Measurements from ENCODE around the gene FAM131C.

FAM131C gene

GRCh38 chr1:16070640-16071355 lies 2.7 kb downstream of the FAM131C start:
- Histone ChIP-seq H3K4me1 (ENCODE audit: control insufficient read depth, insufficient read depth, low read length, poor library complexity, severe bottlenecking) (peaks cover 20% of the 10 kb centered on the region), H3K27ac (ENCODE audit: insufficient read depth, low read length, poor library complexity, severe bottlenecking) (no peak overlapping the region), H3K27me3 (replicated peaks; ENCODE audit: control insufficient read depth, insufficient read depth, low read length, poor library complexity, severe bottlenecking) (peaks cover 3% of the 10 kb centered on the region), H3K36me3 (ENCODE audit: control insufficient read depth, insufficient read depth, low read length) (no peaks in the 10 kb centered on the region), H3K4me3 (ENCODE audit: insufficient read depth, low read depth, low read length, poor library complexity, severe bottlenecking) (no peak overlapping the region), H3K9me3 (ENCODE audit: control insufficient read depth, low read length) (no peaks in the 10 kb centered on the region)
- DNase-seq: no peak

- Histone ChIP-seq H3K4me3 (ENCODE audit: insufficient read depth, low read depth, low read length, poor library complexity, severe bottlenecking) (no peak overlapping the region), H3K27ac (ENCODE audit: insufficient read depth, low read length, poor library complexity, severe bottlenecking) (no peak overlapping the region), H3K9me3 (ENCODE audit: control insufficient read depth, low read length) (no peaks in the 10 kb centered on the region), H3K27me3 (replicated peaks; ENCODE audit: control insufficient read depth, insufficient read depth, low read length, poor library complexity, severe bottlenecking) (peaks cover 1% of the 10 kb centered on the region), H3K4me1 (ENCODE audit: control insufficient read depth, insufficient read depth, low read length, poor library complexity, severe bottlenecking) (peaks cover 22% of the 10 kb centered on the region), H3K36me3 (ENCODE audit: control insufficient read depth, insufficient read depth, low read length) (no peaks in the 10 kb centered on the region)
- no peak for DNase-seq
These were observed 4.8 kb downstream of the FAM131C start for GRCh38 chr1:16068356-16069270.

- no peak overlapping the region for H3K27ac ChIP-seq (ENCODE audit: insufficient read depth, low read length, poor library complexity, severe bottlenecking)
- H3K4me1 ChIP-seq (ENCODE audit: control insufficient read depth, insufficient read depth, low read length, poor library complexity, severe bottlenecking): peaks cover 19% of the 10 kb centered on the region
- H3K4me3 ChIP-seq (ENCODE audit: insufficient read depth, low read depth, low read length, poor library complexity, severe bottlenecking): no peak overlapping the region
- no peaks in the 10 kb centered on the region for H3K9me3 ChIP-seq (ENCODE audit: control insufficient read depth, low read length)
- no peaks in the 10 kb centered on the region for H3K36me3 ChIP-seq (ENCODE audit: control insufficient read depth, insufficient read depth, low read length)
- DNase-seq: no peak
- no peaks in the 10 kb centered on the region for H3K27me3 ChIP-seq (replicated peaks; ENCODE audit: control insufficient read depth, insufficient read depth, low read length, poor library complexity, severe bottlenecking)
These were observed 5.5 kb downstream of the FAM131C start for GRCh38 chr1:16067933-16068332.

GRCh38 chr1:16067127-16067768 lies 6.2 kb downstream of the FAM131C start:
- Histone ChIP-seq H3K36me3 (ENCODE audit: control insufficient read depth, insufficient read depth, low read length) (no peaks in the 10 kb centered on the region), H3K27me3 (replicated peaks; ENCODE audit: control insufficient read depth, insufficient read depth, low read length, poor library complexity, severe bottlenecking) (no peaks in the 10 kb centered on the region), H3K9me3 (ENCODE audit: control insufficient read depth, low read length) (no peaks in the 10 kb centered on the region), H3K27ac (ENCODE audit: insufficient read depth, low read length, poor library complexity, severe bottlenecking) (no peak overlapping the region), H3K4me1 (ENCODE audit: control insufficient read depth, insufficient read depth, low read length, poor library complexity, severe bottlenecking) (peaks cover 17% of the 10 kb centered on the region), H3K4me3 (ENCODE audit: insufficient read depth, low read depth, low read length, poor library complexity, severe bottlenecking) (no peak overlapping the region)
- no peak for DNase-seq

GRCh38 chr1:16066245-16066644 lies 7.2 kb downstream of the FAM131C start:
- no peak overlapping the region for H3K27ac ChIP-seq (ENCODE audit: insufficient read depth, low read length, poor library complexity, severe bottlenecking)
- no peaks in the 10 kb centered on the region for H3K36me3 ChIP-seq (ENCODE audit: control insufficient read depth, insufficient read depth, low read length)
- no peaks in the 10 kb centered on the region for H3K27me3 ChIP-seq (replicated peaks; ENCODE audit: control insufficient read depth, insufficient read depth, low read length, poor library complexity, severe bottlenecking)
- no peak for DNase-seq
- H3K4me3 ChIP-seq (ENCODE audit: insufficient read depth, low read depth, low read length, poor library complexity, severe bottlenecking): no peak overlapping the region
- H3K4me1 ChIP-seq (ENCODE audit: control insufficient read depth, insufficient read depth, low read length, poor library complexity, severe bottlenecking): peaks cover 17% of the 10 kb centered on the region
- no peaks in the 10 kb centered on the region for H3K9me3 ChIP-seq (ENCODE audit: control insufficient read depth, low read length)

- DNase-seq: no peak
- Histone ChIP-seq H3K36me3 (ENCODE audit: control insufficient read depth, insufficient read depth, low read length) (no peaks in the 10 kb centered on the region), H3K4me3 (ENCODE audit: insufficient read depth, low read depth, low read length, poor library complexity, severe bottlenecking) (no peak overlapping the region), H3K4me1 (ENCODE audit: control insufficient read depth, insufficient read depth, low read length, poor library complexity, severe bottlenecking) (peaks cover 11% of the 10 kb centered on the region), H3K27ac (ENCODE audit: insufficient read depth, low read length, poor library complexity, severe bottlenecking) (no peak overlapping the region), H3K27me3 (replicated peaks; ENCODE audit: control insufficient read depth, insufficient read depth, low read length, poor library complexity, severe bottlenecking) (no peaks in the 10 kb centered on the region), H3K9me3 (ENCODE audit: control insufficient read depth, low read length) (no peaks in the 10 kb centered on the region)
These were observed 8.2 kb downstream of the FAM131C start for GRCh38 chr1:16065269-16065576.

GRCh38 chr1:16064536-16065268 lies 8.7 kb downstream of the FAM131C start:
- Histone ChIP-seq H3K4me1 (ENCODE audit: control insufficient read depth, insufficient read depth, low read length, poor library complexity, severe bottlenecking) (peaks cover 7% of the 10 kb centered on the region), H3K27ac (ENCODE audit: insufficient read depth, low read length, poor library complexity, severe bottlenecking) (no peak overlapping the region), H3K27me3 (replicated peaks; ENCODE audit: control insufficient read depth, insufficient read depth, low read length, poor library complexity, severe bottlenecking) (no peaks in the 10 kb centered on the region), H3K9me3 (ENCODE audit: control insufficient read depth, low read length) (no peaks in the 10 kb centered on the region), H3K4me3 (ENCODE audit: insufficient read depth, low read depth, low read length, poor library complexity, severe bottlenecking) (no peak overlapping the region), H3K36me3 (ENCODE audit: control insufficient read depth, insufficient read depth, low read length) (no peaks in the 10 kb centered on the region)
- DNase-seq: no peak

GRCh38 chr1:16063921-16064320 lies 9.5 kb downstream of the FAM131C start:
- no peaks in the 10 kb centered on the region for H3K9me3 ChIP-seq (ENCODE audit: control insufficient read depth, low read length)
- no peak overlapping the region for H3K4me3 ChIP-seq (ENCODE audit: insufficient read depth, low read depth, low read length, poor library complexity, severe bottlenecking)
- no peaks in the 10 kb centered on the region for H3K27me3 ChIP-seq (replicated peaks; ENCODE audit: control insufficient read depth, insufficient read depth, low read length, poor library complexity, severe bottlenecking)
- H3K36me3 ChIP-seq (ENCODE audit: control insufficient read depth, insufficient read depth, low read length): no peaks in the 10 kb centered on the region
- no peak for DNase-seq
- peaks cover 7% of the 10 kb centered on the region for H3K4me1 ChIP-seq (ENCODE audit: control insufficient read depth, insufficient read depth, low read length, poor library complexity, severe bottlenecking)
- no peak overlapping the region for H3K27ac ChIP-seq (ENCODE audit: insufficient read depth, low read length, poor library complexity, severe bottlenecking)

GRCh38 chr1:16063226-16063829 lies 10.1 kb downstream of the FAM131C start:
- Histone ChIP-seq H3K4me3 (ENCODE audit: insufficient read depth, low read depth, low read length, poor library complexity, severe bottlenecking) (no peak overlapping the region), H3K9me3 (ENCODE audit: control insufficient read depth, low read length) (no peaks in the 10 kb centered on the region), H3K4me1 (ENCODE audit: control insufficient read depth, insufficient read depth, low read length, poor library complexity, severe bottlenecking) (peaks cover 7% of the 10 kb centered on the region), H3K36me3 (ENCODE audit: control insufficient read depth, insufficient read depth, low read length) (no peaks in the 10 kb centered on the region), H3K27me3 (replicated peaks; ENCODE audit: control insufficient read depth, insufficient read depth, low read length, poor library complexity, severe bottlenecking) (no peaks in the 10 kb centered on the region), H3K27ac (ENCODE audit: insufficient read depth, low read length, poor library complexity, severe bottlenecking) (no peak overlapping the region)
- no peak for DNase-seq

All from effector memory CD4-positive, alpha-beta T cell (primary cell).